ENCODE data around the gene USP35.

Gene USP35

GRCh38 chr11:78211565-78211964 is 22.8 kb downstream of the USP35 start:
- no peak for DNase-seq (ENCODE audit: low read depth)
- no peak overlapping the region for H3K4me3 ChIP-seq (replicated peaks; ENCODE audit: low read depth, low read length)
- no peak for TF ChIP-seq CTCF (IDR thresholded peaks at IDR 0.05; ENCODE audit: low read length, missing control alignments)

GRCh38 chr11:78212586-78213371 is 24.1 kb downstream of the USP35 start:
- H3K4me3 ChIP-seq (replicated peaks; ENCODE audit: low read depth, low read length): no peak overlapping the region
- no peak for TF ChIP-seq CTCF (IDR thresholded peaks at IDR 0.05; ENCODE audit: low read length, missing control alignments)
- DNase-seq (ENCODE audit: low read depth): peak; percentile 31

- H3K4me3 ChIP-seq (replicated peaks; ENCODE audit: low read depth, low read length): no peak overlapping the region
- no peak for DNase-seq (ENCODE audit: low read depth)
- no peak for TF ChIP-seq CTCF (IDR thresholded peaks at IDR 0.05; ENCODE audit: low read length, missing control alignments)
These were observed 25.0 kb downstream of the USP35 start for GRCh38 chr11:78213526-78214330.

GRCh38 chr11:78214331-78215194 is 25.8 kb downstream of the USP35 start:
- no peak for TF ChIP-seq CTCF (IDR thresholded peaks at IDR 0.05; ENCODE audit: low read length, missing control alignments)
- DNase-seq (ENCODE audit: low read depth): no peak
- H3K4me3 ChIP-seq (replicated peaks; ENCODE audit: low read depth, low read length): no peak overlapping the region

- TF ChIP-seq CTCF (IDR thresholded peaks at IDR 0.05; ENCODE audit: low read length, missing control alignments): no peak
- H3K4me3 ChIP-seq (replicated peaks; ENCODE audit: low read depth, low read length): no peak overlapping the region
- no peak for DNase-seq (ENCODE audit: low read depth)
These were observed 27.3 kb downstream of the USP35 start for GRCh38 chr11:78216021-78216420.

- DNase-seq (ENCODE audit: low read depth): no peak
- H3K4me3 ChIP-seq (replicated peaks; ENCODE audit: low read depth, low read length): no peak overlapping the region
- no peak for TF ChIP-seq CTCF (IDR thresholded peaks at IDR 0.05; ENCODE audit: low read length, missing control alignments)
These were observed 28.0 kb downstream of the USP35 start for GRCh38 chr11:78216571-78217287.

Measured in fibroblast of pulmonary artery (primary cell).